ENCODE data around the gene CLIP1.

- no peak for TF ChIP-seq CTCF (IDR thresholded peaks at IDR 0.05 in 4 of 5, conservative IDR thresholded peaks at IDR 0.05 in 1 of 5)
- TF ChIP-seq POLR2A (IDR thresholded peaks at IDR 0.05): no peak
Observed at GRCh38 chr12:122393817-122394216, 28.7 kb downstream of the CLIP1 start.

Data from gastrocnemius medialis (tissue), 4 donors.